NK-92 treated with Interleukin-12 subunit alpha and Interleukin-12 subunit beta, amount 100 ng/mL, for 24 hours (cell line): ENCODE data around the gene PLXND1.
"Not testable (repeated sequence)": the region's sequence is repeated elsewhere in the genome, so short reads cannot be mapped to it uniquely, and the experiment has no call there.

Experiments
- DNase-seq: peaks from one replicate; lab custom pipeline; 2025; lab: John Stamatoyannopoulos, UW

Gene PLXND1

DNA sequence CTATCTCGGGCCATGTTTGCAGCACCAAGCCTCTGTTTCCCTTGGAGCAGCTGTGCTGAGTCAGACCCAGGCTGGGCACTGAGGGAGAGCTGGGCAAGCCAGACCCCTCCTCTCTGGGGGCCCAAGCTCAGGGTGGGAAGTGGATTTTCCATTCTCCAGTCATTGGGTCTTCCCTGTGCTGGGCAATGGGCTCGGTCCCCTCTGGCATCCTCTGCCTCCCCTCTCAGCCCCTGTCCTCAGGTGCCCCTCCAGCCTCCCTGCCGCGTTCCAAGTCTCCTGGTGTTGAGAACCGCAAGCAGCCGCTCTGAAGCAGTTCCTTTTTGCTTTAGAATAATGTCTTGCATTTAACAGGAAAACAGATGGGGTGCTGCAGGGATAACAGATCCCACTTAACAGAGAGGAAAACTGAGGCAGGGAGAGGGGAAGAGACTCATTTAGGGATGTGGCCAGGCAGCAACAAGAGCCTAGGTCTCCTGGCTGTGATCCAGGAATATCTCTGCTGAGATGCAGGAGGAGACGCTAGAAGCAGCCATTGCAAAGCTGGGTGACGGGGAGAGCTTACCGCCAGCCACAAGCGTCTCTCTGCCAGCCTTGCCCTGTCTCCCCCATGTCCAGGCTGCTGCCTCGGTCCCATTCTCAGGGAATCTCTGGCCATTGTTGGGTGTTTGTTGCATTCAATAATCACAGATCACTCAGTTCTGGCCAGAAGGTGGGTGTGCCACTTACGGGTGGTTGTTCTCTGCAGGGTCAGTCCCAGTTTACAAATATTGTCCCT, 76.9 kb downstream of the PLXND1 start:
- DNase-seq = no peak

- no peak for DNase-seq
Measured at GRCh38 chr3:129528589-129529100, 77.8 kb downstream of the PLXND1 start, which contains the start of gene RHO. RHO (plus strand) TSS chr3:129528639; CDS start chr3:129528734, 95 bp downstream.

DNA sequence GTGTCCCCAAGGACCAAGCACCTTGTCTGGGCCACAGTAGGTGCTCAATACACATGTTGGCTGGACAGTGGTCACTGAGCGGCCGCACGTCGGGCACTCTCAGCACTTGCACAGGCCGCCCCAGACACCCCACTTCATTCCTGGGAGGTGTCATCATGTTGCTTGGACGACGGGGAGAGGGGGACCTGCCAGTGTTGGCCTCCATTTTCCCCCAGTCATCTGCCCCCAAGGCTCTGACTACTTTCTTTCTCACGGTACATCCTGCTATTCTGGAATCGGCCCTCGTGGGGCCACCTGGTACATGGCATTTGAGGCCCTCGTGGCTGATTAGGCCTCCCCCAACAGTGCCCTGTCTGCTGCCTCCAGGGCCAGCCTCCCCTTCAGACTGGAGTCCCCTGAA, 79.2 kb downstream of the PLXND1 start:
- no peak for DNase-seq

GRCh38 chr3:129526121-129526900, 80.2 kb downstream of the PLXND1 start:
- no peak for DNase-seq

GRCh38 chr3:129525341-129525968, 81.0 kb downstream of the PLXND1 start:
- peak; percentile 12 for DNase-seq

DNA sequence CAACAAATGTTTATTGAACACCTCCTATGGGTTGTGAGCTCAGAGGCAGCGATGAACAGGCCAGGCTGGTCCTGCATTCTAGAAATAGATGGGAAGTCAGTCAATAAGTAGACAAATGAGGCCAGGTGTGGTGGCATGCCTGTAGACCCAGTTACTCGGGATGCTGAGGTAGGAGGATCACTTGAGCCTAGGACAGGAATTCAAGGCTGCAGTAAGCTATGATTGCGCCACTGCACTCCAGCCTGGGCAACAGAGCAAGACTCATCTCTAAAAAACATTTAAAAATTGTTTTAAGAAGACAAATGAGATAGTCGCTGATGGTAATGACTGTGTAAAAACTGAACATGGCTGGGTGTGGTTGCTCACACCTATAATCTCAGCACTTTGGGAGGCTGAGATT, 82.4 kb downstream of the PLXND1 start:
- DNase-seq = no peak

- no peak for DNase-seq
Measured at GRCh38 chr3:129522953-129523352, 83.5 kb downstream of the PLXND1 start.

DNA sequence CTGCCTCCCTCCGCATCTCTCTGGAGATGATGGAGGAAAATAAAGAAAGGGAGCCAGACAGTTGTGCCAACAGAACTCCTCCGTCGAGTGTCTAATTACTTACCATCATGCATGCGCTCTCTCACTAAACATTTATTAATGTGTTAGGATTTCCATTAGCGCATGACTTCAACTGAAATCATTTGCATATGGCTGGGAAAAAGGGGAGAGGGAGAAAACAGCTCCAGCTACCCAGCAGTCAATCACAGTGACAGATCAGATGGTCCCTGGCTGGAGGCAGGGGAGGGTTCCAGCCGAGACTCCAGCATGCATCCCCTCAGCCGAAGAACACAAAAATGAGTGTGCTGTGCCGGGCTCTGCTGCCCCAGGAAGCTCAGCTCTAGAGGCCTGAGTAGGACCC, 84.9 kb downstream of the PLXND1 start:
- no peak for DNase-seq

- DNase-seq = no peak
Measured at GRCh38 chr3:129520960-129521359, 85.5 kb downstream of the PLXND1 start.

DNA sequence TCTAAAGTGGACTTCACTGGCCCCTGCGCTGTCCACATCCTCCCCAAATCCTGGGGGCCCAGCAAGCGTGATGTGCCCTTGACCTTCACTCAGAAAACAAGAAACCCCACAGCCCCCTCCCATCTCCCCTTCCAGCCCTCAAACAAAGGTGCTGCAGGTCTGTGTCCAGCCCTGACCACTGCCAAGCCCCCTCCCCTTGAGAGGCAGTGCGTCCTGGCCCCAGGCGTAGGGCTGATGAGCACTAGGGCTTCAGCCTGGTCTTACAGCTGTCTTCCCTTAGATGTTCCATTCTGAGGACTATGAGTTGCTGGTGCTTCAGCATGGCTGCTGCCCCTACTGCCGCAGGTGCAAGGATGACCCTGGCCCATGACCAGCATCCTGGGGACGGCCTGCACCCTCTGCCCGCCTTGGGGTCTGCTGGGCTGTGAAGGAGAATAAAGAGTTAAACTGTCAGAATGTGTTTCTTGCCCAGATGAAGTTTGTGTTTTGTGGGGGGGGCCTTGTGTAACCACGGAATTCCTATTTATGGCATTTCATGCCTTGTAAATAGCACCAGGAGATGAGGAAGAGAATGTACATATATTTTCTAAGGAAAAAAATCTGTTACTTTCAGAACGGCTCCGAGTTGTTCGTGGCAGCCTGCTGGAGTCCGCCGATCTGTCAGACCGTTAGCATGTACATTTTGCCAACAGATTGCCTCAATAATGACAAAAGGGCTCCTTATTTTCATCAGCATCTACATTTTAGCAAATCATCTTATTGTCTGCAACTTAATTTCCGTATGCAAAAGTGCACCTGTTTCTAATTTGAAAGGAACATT, 86.4 kb downstream of the PLXND1 start:
- DNase-seq = no peak

- no peak for DNase-seq
Measured at GRCh38 chr3:129519449-129519848, 87.0 kb downstream of the PLXND1 start.

- no peak for DNase-seq
Measured at GRCh38 chr3:129518581-129518980, 87.9 kb downstream of the PLXND1 start.

DNA sequence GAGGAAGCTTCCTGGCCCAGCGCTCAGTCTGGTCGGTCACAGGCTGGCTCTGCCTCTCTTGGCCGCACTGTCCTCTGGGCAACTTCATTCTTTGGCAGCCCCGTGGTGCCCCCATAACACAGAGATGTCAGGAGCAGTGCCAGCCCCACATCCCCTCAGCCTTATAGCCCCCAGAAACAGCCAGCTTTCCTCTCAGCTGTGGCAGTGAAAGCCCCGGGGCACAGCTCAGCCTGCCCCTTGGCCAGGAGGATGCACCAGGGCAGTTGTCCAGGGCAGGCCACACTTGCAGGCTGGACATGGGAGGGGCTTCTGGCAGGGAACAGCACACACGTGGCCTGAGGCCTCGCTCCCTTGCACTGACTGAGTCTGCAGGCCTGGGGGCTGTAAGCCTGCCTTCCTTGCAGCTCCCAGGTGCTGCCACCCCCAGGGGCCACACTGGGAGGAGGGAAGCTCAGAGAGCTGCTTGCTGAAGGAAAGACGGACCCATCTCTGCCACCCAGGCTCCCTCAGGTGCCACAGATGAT, 88.4 kb downstream of the PLXND1 start:
- no peak for DNase-seq

DNA sequence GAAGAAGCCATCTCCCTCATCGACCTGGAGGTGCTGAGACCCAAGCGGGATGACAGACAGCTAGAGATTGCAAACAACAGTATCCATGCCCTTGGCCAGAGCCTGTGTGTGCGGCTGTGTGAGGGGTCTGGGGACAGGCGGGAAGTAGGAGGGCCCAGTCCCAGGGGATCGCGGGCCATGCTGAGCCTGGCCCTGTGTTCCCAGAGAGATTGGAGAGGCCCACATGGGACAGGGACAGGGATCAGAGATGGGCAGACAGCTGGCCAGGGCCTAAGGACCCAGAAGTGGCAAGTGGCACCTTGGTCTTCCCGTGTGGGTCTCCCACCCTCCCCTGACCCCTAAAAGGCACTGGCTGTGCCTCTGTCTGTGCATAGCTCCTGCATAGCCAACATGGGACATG, 89.0 kb downstream of the PLXND1 start:
- DNase-seq = no peak

DNA sequence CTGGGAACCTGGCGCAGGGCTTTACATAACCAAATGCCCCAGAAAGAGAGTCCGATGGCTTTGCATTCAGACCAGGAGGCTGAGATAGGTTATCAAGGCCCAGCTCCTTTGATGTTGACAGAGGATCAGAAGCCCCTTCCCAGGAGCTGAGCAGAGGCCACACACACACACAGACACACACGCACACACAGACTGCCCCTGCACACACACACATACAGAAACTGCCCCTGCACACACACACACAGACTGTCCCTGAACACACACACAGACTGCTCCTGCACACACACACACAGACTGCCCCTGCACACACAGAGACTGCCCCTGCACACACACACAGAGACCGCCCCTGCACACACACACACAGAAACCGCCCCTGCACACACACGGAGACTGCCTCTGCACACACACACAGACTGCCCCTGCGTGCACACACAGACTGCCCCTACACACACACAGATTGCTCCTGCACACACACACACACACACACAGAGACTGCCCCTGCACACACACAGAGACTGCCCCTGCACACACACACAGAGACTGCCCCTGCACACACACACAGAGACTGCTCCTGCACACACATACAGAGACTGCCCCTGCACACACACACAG, 90.5 kb downstream of the PLXND1 start:
- DNase-seq = not testable (repeated sequence)

GRCh38 chr3:129515108-129515820, 91.2 kb downstream of the PLXND1 start:
- DNase-seq = not testable (repeated sequence)

- DNase-seq = no peak
Measured at GRCh38 chr3:129514563-129514962, 91.9 kb downstream of the PLXND1 start.

- DNase-seq = no peak
Measured at GRCh38 chr3:129514110-129514509, 92.4 kb downstream of the PLXND1 start.

DNA sequence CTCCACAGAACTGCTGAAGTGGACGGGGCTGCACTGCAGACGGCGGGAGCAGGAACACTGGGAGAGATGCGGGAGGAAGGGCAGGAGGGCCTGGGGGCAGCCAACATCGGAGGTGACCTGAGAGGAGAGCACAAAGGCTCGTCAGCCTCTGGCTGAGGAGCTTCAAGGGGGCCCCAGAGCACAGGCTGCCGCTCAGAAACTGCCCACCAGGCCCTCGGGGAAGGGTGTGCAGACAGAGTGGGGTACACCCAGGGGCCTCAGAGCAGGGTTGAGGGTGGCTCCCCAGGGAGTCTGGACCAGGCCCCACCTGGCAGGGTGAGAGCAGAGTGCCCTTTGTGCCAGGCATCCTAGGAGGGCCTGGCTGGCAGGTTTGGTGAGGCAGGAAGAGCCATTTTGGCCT, 92.8 kb downstream of the PLXND1 start:
- DNase-seq = no peak

- DNase-seq = no peak
Measured at GRCh38 chr3:129512595-129512994, 93.9 kb downstream of the PLXND1 start.
